ENCODE data around the gene RWDD3.

GRCh38 chr1:95233737-95234500 is at the start of gene RWDD3:
- TF ChIP-seq MYC (IDR thresholded peaks at IDR 0.05; ENCODE audit: borderline replicate concordance, low read length): no peak
- peak; percentile 69 for TF ChIP-seq CTCF (IDR thresholded peaks at IDR 0.05)
- TF ChIP-seq SMC3 (IDR thresholded peaks at IDR 0.05): peak; percentile 89
- TF ChIP-seq POLR2AphosphoS2 (conservative IDR thresholded peaks at IDR 0.05; ENCODE audit: low read length): no peak
- TF ChIP-seq POLR2A (IDR thresholded peaks at IDR 0.05; ENCODE audit: low read length): peak; percentile 68
- no peak for TF ChIP-seq EP300 (IDR thresholded peaks at IDR 0.05)
- no peak for TF ChIP-seq KDM1A (IDR thresholded peaks at IDR 0.05; ENCODE audit: low read depth)
- TF ChIP-seq JUN (IDR thresholded peaks at IDR 0.05): peak in 1 of 2 experiments; percentile 78; a peak in 3 of 5 replicates
- TF ChIP-seq ZC3H11A (IDR thresholded peaks at IDR 0.05): no peak
